GM19463 (cell line): ENCODE measurements around the gene SCEL.

ENCODE experiments used
- ATAC-seq: cut with Tn5 transposase; IDR thresholded peaks from one replicate; pipeline ENCODE4 v1.9.1; 2021; ENCODE audit warnings: mild to moderate bottlenecking, moderate library complexity; ENCODE audit not compliant: unreplicated experiment

Gene SCEL

GRCh38 chr13:77548594-77548993, 13.1 kb downstream of the SCEL start:
- ATAC-seq = no peak

GRCh38 chr13:77554069-77554468, 18.6 kb downstream of the SCEL start:
- no peak for ATAC-seq

GRCh38 chr13:77555246-77555645, 19.7 kb downstream of the SCEL start:
- no peak for ATAC-seq

GRCh38 chr13:77558016-77558415, 22.5 kb downstream of the SCEL start:
- no peak for ATAC-seq

GRCh38 chr13:77563111-77563510, 27.6 kb downstream of the SCEL start:
- no peak for ATAC-seq

- no peak for ATAC-seq
Observed at GRCh38 chr13:77565635-77566034, 30.1 kb downstream of the SCEL start.

GRCh38 chr13:77571956-77572355, 36.5 kb downstream of the SCEL start:
- no peak for ATAC-seq

GRCh38 chr13:77574096-77574495, 38.6 kb downstream of the SCEL start:
- no peak for ATAC-seq

- ATAC-seq = no peak
Observed at GRCh38 chr13:77579959-77580358, 44.5 kb downstream of the SCEL start.

- ATAC-seq = no peak
Observed at GRCh38 chr13:77580748-77581147, 45.2 kb downstream of the SCEL start.

GRCh38 chr13:77583581-77583980, 48.1 kb downstream of the SCEL start:
- ATAC-seq = peak; percentile 71

- ATAC-seq = no peak
Observed at GRCh38 chr13:77584106-77584505, 48.6 kb downstream of the SCEL start.

- ATAC-seq = no peak
Observed at GRCh38 chr13:77595166-77595810, 59.8 kb downstream of the SCEL start.

GRCh38 chr13:77596777-77597176, 61.3 kb downstream of the SCEL start:
- no peak for ATAC-seq

GRCh38 chr13:77599351-77599750, 63.8 kb downstream of the SCEL start:
- ATAC-seq = no peak

GRCh38 chr13:77600701-77601100, 65.2 kb downstream of the SCEL start:
- no peak for ATAC-seq

- no peak for ATAC-seq
Observed at GRCh38 chr13:77611068-77611467, 75.6 kb downstream of the SCEL start.

- no peak for ATAC-seq
Observed at GRCh38 chr13:77616027-77616426, 80.5 kb downstream of the SCEL start.

GRCh38 chr13:77619655-77620054, 84.1 kb downstream of the SCEL start:
- no peak for ATAC-seq

- ATAC-seq = no peak
Observed at GRCh38 chr13:77620138-77620537, 84.6 kb downstream of the SCEL start.

GRCh38 chr13:77623806-77624205, 88.3 kb downstream of the SCEL start:
- no peak for ATAC-seq

- ATAC-seq = no peak
Observed at GRCh38 chr13:77628170-77628569, 92.7 kb downstream of the SCEL start.

- ATAC-seq = no peak
Observed at GRCh38 chr13:77637588-77637987, 102.1 kb downstream of the SCEL start.
